SK-N-SH treated with all-trans-retinoic acid at 6 μM for 48 hours (cell line): ENCODE data around the gene PTPRN2.

ENCODE experiments used
- ATAC-seq: fragments of 200-7000 bp; cut with Tn5 transposase; 3 replicates; pipeline ENCODE4 v1.9.1; 2020; ENCODE audit warnings: mild to moderate bottlenecking, moderate library complexity
- ARNTL ChIP-seq: fragments of 450-650 bp; formaldehyde crosslinking; IDR thresholded peaks from 2 replicates; pipeline ENCODE4 v1.5.0; 2020; ENCODE audit warnings: low read depth, mild to moderate bottlenecking, moderate library complexity, borderline replicate concordance
- BACH2 ChIP-seq: fragments of 250-450 bp; sonication (Bioruptor Pico); IDR thresholded peaks from 2 replicates; pipeline ENCODE4 v1.9.0; 2021; ENCODE audit warnings: mild to moderate bottlenecking, borderline replicate concordance
- CSDC2 ChIP-seq: fragments of 250-450 bp; sonication (Bioruptor Pico); IDR thresholded peaks from 2 replicates; pipeline ENCODE4 v1.5.0; 2020; ENCODE audit warnings: mild to moderate bottlenecking, moderate library complexity
- ESRRG ChIP-seq: fragments of 250-450 bp; sonication (Bioruptor Pico); IDR thresholded peaks from 2 replicates; pipeline ENCODE4 v1.6.1; 2021; ENCODE audit warnings: mild to moderate bottlenecking
- GLIS3 ChIP-seq: fragments of 250-450 bp; sonication (Bioruptor Pico); IDR thresholded peaks from 2 replicates; pipeline ENCODE4 v1.5.0; 2020; ENCODE audit warnings: mild to moderate bottlenecking, moderate library complexity
- OSR1 ChIP-seq: fragments of 250-450 bp; sonication (Bioruptor Pico); IDR thresholded peaks from 2 replicates; pipeline ENCODE4 v1.8.0; 2022; ENCODE audit warnings: moderate library complexity, mild to moderate bottlenecking, inconsistent platforms
- PPARA ChIP-seq: fragments of 250-450 bp; sonication (Bioruptor Pico); IDR thresholded peaks from 2 replicates; pipeline ENCODE4 v1.5.0; 2020; ENCODE audit warnings: mild to moderate bottlenecking, borderline replicate concordance
- RARB ChIP-seq: fragments of 250-450 bp; sonication (Bioruptor Pico); IDR thresholded peaks from 2 replicates; pipeline ENCODE4 v1.8.0; 2021; ENCODE audit warnings: mild to moderate bottlenecking, moderate library complexity
- SNAI2 ChIP-seq: fragments of 250-450 bp; sonication (Bioruptor Pico); IDR thresholded peaks from 2 replicates; pipeline ENCODE4 v1.5.0; 2020; ENCODE audit warnings: mild to moderate bottlenecking, moderate library complexity
- TCF4 ChIP-seq: fragments of 250-450 bp; sonication (Bioruptor Pico); IDR thresholded peaks from 2 replicates; pipeline ENCODE4 v1.8.0; 2021; ENCODE audit warnings: mild to moderate bottlenecking, moderate library complexity, borderline replicate concordance
- TOX ChIP-seq: fragments of 250-450 bp; sonication (Bioruptor Pico); IDR thresholded peaks from 2 replicates; pipeline ENCODE4 v1.8.0; 2021; ENCODE audit warnings: mild to moderate bottlenecking, moderate library complexity, borderline replicate concordance
- ZC3H10 ChIP-seq: fragments of 250-450 bp; sonication (Bioruptor Pico); IDR thresholded peaks from 2 replicates; pipeline ENCODE4 v1.5.1; 2021; ENCODE audit warnings: mild to moderate bottlenecking, moderate library complexity
- ZFP3 ChIP-seq: fragments of 250-450 bp; sonication (Bioruptor Pico); IDR thresholded peaks from 2 replicates; pipeline ENCODE4 v1.5.0; 2020; ENCODE audit warnings: mild to moderate bottlenecking, moderate library complexity
- ZNF565 ChIP-seq: fragments of 450-650 bp; formaldehyde crosslinking; conservative IDR thresholded peaks from 2 replicates; pipeline ENCODE4 v1.5.0; 2020; ENCODE audit warnings: low read depth, mild to moderate bottlenecking, moderate library complexity
- ZNF70 ChIP-seq: fragments of 450-650 bp; formaldehyde crosslinking; IDR thresholded peaks from 2 replicates; pipeline ENCODE4 v1.5.0; 2020; ENCODE audit warnings: mild to moderate bottlenecking, moderate library complexity
- ZNF8 ChIP-seq: fragments of 450-650 bp; formaldehyde crosslinking; IDR thresholded peaks from 2 replicates; pipeline ENCODE4 v1.5.0; 2020; ENCODE audit warnings: mild to moderate bottlenecking, moderate library complexity
- TF ChIP-seq, protein P1 (sequence below): fragments of 250-450 bp; sonication (Bioruptor Pico); IDR thresholded peaks from 2 replicates; pipeline ENCODE4 v1.5.0; 2020; ENCODE audit warnings: mild to moderate bottlenecking, moderate library complexity
- TF ChIP-seq, protein P2 (sequence below): fragments of 250-450 bp; sonication (Bioruptor Pico); IDR thresholded peaks from 2 replicates; pipeline ENCODE4 v1.8.0; 2020; ENCODE audit warnings: mild to moderate bottlenecking, moderate library complexity, borderline replicate concordance
- TF ChIP-seq, protein P3 (sequence below): fragments of 250-450 bp; sonication (Bioruptor Pico); IDR thresholded peaks from 2 replicates; pipeline ENCODE4 v1.5.1; 2020; ENCODE audit warnings: low read depth, mild to moderate bottlenecking, moderate library complexity
- TF ChIP-seq, protein P4 (sequence below): fragments of 250-450 bp; sonication (Bioruptor Pico); IDR thresholded peaks from 2 replicates; pipeline ENCODE4 v1.5.1; 2021; ENCODE audit warnings: mild to moderate bottlenecking, moderate library complexity
- TF ChIP-seq, protein P5 (sequence below): fragments of 250-450 bp; sonication (Bioruptor Pico); IDR thresholded peaks from 2 replicates; pipeline ENCODE4 v1.8.0; 2021; ENCODE audit warnings: low read depth, mild to moderate bottlenecking, moderate library complexity, borderline replicate concordance

PTPRN2 gene

DNA sequence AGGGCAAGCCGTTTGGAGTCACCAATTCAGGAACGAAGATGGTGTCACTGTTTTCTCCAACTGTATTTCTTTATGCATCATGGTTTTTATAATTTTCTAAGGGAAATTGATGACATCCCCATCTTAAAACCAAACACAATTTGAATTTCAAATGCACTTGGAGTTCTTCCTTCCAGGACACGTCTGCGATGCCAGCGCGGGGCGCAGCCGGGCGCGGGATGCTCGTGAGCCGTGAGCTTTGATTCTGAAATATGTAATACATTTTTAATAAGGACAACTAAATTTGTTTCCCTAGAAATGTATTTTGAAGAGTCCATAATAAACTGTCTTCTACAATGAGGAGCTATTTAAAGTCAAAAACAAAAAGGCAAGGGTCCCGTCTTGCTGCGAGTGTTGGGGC lies 758.7 kb downstream of the PTPRN2 start:
- TF ChIP-seq, protein P1, sequence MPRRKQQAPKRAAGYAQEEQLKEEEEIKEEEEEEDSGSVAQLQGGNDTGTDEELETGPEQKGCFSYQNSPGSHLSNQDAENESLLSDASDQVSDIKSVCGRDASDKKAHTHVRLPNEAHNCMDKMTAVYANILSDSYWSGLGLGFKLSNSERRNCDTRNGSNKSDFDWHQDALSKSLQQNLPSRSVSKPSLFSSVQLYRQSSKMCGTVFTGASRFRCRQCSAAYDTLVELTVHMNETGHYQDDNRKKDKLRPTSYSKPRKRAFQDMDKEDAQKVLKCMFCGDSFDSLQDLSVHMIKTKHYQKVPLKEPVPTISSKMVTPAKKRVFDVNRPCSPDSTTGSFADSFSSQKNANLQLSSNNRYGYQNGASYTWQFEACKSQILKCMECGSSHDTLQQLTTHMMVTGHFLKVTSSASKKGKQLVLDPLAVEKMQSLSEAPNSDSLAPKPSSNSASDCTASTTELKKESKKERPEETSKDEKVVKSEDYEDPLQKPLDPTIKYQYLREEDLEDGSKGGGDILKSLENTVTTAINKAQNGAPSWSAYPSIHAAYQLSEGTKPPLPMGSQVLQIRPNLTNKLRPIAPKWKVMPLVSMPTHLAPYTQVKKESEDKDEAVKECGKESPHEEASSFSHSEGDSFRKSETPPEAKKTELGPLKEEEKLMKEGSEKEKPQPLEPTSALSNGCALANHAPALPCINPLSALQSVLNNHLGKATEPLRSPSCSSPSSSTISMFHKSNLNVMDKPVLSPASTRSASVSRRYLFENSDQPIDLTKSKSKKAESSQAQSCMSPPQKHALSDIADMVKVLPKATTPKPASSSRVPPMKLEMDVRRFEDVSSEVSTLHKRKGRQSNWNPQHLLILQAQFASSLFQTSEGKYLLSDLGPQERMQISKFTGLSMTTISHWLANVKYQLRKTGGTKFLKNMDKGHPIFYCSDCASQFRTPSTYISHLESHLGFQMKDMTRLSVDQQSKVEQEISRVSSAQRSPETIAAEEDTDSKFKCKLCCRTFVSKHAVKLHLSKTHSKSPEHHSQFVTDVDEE = no peak
- TF ChIP-seq, protein P2, sequence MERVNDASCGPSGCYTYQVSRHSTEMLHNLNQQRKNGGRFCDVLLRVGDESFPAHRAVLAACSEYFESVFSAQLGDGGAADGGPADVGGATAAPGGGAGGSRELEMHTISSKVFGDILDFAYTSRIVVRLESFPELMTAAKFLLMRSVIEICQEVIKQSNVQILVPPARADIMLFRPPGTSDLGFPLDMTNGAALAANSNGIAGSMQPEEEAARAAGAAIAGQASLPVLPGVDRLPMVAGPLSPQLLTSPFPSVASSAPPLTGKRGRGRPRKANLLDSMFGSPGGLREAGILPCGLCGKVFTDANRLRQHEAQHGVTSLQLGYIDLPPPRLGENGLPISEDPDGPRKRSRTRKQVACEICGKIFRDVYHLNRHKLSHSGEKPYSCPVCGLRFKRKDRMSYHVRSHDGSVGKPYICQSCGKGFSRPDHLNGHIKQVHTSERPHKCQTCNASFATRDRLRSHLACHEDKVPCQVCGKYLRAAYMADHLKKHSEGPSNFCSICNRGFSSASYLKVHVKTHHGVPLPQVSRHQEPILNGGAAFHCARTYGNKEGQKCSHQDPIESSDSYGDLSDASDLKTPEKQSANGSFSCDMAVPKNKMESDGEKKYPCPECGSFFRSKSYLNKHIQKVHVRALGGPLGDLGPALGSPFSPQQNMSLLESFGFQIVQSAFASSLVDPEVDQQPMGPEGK = no peak
- TF ChIP-seq ZNF8 (CRISPR knock-in tag) (no peak), TCF4 (CRISPR knock-in tag) (no peak), CSDC2 (no peak), ZC3H10 (no peak), ZNF70 (CRISPR knock-in tag) (no peak), BACH2 (CRISPR knock-in tag) (no peak), OSR1 (CRISPR knock-in tag) (no peak), RARB (no peak), GLIS3 (CRISPR knock-in tag) (no peak), ESRRG (CRISPR knock-in tag) (no peak)
- TF ChIP-seq, protein P3, sequence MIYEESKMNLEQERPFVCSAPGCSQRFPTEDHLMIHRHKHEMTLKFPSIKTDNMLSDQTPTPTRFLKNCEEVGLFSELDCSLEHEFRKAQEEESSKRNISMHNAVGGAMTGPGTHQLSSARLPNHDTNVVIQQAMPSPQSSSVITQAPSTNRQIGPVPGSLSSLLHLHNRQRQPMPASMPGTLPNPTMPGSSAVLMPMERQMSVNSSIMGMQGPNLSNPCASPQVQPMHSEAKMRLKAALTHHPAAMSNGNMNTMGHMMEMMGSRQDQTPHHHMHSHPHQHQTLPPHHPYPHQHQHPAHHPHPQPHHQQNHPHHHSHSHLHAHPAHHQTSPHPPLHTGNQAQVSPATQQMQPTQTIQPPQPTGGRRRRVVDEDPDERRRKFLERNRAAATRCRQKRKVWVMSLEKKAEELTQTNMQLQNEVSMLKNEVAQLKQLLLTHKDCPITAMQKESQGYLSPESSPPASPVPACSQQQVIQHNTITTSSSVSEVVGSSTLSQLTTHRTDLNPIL (CRISPR knock-in tag) = no peak
- ATAC-seq = no peak

DNA sequence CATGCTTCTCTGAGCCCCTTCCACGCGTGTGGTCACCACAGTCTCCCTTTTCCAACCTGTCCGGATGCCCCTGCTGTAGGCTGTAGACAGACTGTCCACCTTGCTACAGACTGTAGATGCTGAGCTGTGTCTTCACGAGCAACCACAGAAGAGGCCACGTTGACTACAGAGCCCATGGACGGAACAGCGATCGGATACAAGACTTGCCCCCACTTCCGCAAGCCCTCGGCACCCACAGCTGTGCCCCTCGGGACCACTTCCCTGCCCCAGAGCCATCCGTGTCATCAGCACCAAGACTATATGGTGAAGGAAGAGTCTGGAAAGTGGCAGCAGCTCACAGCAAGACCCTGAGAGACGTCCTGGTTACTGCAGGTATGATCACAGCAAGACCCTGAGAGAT lies 759.4 kb downstream of the PTPRN2 start:
- ATAC-seq = no peak
- TF ChIP-seq ARNTL (no peak), ESRRG (CRISPR knock-in tag) (no peak), TOX (CRISPR knock-in tag) (no peak), PPARA (CRISPR knock-in tag) (no peak), ZNF70 (CRISPR knock-in tag) (no peak), ZNF565 (CRISPR knock-in tag) (no peak), SNAI2 (CRISPR knock-in tag) (no peak)

DNA sequence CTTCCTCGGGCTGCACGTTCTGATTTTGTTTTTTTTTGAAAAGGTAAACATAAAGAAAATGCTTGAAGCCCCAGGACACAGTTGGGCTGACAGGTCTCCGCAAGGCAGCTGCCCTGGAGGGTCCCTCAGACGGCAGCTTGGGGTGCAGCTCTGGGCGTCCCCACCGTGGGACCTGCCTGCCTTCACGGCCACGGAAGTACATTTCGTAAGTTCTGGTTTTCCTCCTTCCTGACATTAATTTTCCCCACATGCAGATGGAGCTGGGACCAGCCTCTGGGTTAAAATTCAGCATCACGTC lies 759.8 kb downstream of the PTPRN2 start:
- TF ChIP-seq, protein P4, sequence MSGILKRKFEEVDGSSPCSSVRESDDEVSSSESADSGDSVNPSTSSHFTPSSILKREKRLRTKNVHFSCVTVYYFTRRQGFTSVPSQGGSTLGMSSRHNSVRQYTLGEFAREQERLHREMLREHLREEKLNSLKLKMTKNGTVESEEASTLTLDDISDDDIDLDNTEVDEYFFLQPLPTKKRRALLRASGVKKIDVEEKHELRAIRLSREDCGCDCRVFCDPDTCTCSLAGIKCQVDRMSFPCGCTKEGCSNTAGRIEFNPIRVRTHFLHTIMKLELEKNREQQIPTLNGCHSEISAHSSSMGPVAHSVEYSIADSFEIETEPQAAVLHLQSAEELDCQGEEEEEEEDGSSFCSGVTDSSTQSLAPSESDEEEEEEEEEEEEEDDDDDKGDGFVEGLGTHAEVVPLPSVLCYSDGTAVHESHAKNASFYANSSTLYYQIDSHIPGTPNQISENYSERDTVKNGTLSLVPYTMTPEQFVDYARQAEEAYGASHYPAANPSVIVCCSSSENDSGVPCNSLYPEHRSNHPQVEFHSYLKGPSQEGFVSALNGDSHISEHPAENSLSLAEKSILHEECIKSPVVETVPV (CRISPR knock-in tag) = no peak
- TF ChIP-seq ZNF8 (CRISPR knock-in tag) = no peak
- no peak for TF ChIP-seq ZC3H10
- TF ChIP-seq TCF4 (CRISPR knock-in tag) = no peak

DNA sequence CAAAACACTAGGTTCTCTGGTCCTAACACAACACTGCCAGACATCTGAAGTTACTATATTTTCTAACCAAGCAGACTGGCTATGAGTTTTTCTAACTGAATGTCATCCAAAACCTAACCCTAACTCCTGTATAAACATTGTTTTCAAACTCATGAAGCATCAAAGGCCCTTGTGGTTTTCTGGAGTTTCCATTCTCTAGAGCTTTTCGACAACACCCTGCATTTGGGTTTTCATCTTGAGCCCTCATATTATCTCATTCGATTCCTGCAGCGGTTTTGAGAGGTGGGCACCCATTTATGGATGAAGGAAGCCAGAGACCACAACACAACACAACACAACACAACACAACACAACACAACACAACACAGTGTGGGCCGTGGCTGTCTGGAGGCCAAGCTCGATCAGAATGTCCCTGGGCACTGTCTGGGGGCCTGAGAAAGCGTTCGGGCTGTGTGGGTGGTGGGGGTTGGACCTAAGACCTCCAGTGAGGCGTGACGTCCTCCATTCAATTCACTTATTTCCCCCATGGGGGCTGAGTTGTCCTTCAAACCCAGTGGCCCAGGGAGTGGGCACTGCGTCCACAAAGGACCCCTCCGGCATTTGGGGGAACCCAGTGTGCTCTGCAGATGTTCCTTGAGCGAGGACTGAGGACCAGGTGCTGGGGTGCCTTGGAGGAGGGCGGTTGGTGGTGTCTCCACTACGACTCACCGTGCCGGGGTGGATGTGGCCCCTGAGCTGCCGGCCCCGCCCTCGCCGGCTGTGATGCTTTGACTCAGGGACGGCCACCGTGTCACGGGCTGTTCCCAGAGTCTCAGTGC lies 760.4 kb downstream of the PTPRN2 start:
- no peak for TF ChIP-seq ESRRG (CRISPR knock-in tag)
- no peak for TF ChIP-seq BACH2 (CRISPR knock-in tag)
- TF ChIP-seq ZNF70 (CRISPR knock-in tag) = no peak
- no peak for TF ChIP-seq CSDC2
- no peak for TF ChIP-seq PPARA (CRISPR knock-in tag)
- TF ChIP-seq TCF4 (CRISPR knock-in tag) = no peak
- TF ChIP-seq, protein P2 = no peak
- TF ChIP-seq TOX (CRISPR knock-in tag) = no peak
- TF ChIP-seq, protein P5, sequence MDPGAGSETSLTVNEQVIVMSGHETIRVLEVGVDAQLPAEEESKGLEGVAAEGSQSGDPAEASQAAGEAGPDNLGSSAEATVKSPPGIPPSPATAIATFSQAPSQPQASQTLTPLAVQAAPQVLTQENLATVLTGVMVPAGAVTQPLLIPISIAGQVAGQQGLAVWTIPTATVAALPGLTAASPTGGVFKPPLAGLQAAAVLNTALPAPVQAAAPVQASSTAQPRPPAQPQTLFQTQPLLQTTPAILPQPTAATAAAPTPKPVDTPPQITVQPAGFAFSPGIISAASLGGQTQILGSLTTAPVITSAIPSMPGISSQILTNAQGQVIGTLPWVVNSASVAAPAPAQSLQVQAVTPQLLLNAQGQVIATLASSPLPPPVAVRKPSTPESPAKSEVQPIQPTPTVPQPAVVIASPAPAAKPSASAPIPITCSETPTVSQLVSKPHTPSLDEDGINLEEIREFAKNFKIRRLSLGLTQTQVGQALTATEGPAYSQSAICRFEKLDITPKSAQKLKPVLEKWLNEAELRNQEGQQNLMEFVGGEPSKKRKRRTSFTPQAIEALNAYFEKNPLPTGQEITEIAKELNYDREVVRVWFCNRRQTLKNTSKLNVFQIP (CRISPR knock-in tag) = no peak
- no peak for TF ChIP-seq SNAI2 (CRISPR knock-in tag)
- TF ChIP-seq ZNF565 (CRISPR knock-in tag) = no peak
- TF ChIP-seq, protein P4 (CRISPR knock-in tag) = no peak
- TF ChIP-seq ZFP3 (CRISPR knock-in tag) = no peak
- ATAC-seq = no peak

More for the DNA sequence above, 759.8 kb downstream of the PTPRN2 start:
- no peak for ATAC-seq
